HEK293 (cell line): Measurements from ENCODE around the gene EPHA6.

Experiments used
- CTCF ChIA-PET: fragments of 350-600 bp; formaldehyde crosslinking; extraction: SDS; loops from one replicate; lab custom pipeline; 2021; ENCODE audit warnings: antibody characterized with exemption; lab: Yijun Ruan, JAX
- POLR2A ChIA-PET: fragments of 300-600 bp; formaldehyde crosslinking; extraction: SDS; loops from one replicate; lab custom pipeline; 2020; ENCODE audit warnings: antibody characterized with exemption, inconsistent platforms; lab: Yijun Ruan, JAX
- H3K27ac ChIP-seq: fragments of 200-500 bp; sonication (Bioruptor generic); 2 replicates; pipeline ENCODE4 v1.5.1; 2014; ENCODE audit warnings: low read depth, low read length, control low read depth, inconsistent platforms; ENCODE audit errors: extremely low read depth
- H3K36me3 ChIP-seq, 2 experiments: fragments of 200-500 bp in 1 of 2; sonication (Bioruptor generic) in 1 of 2; 1 replicate in 1 of 2; 2 replicates in 1 of 2; pipeline ENCODE4 v1.5.1; 2014 to 2017; ENCODE audit warnings: inconsistent platforms in 2 of 2, low read length in 2 of 2; ENCODE audit not compliant: control insufficient read depth in 2 of 2, insufficient read depth in 1 of 2
- H3K4me1 ChIP-seq: fragments of 200-500 bp; sonication (Bioruptor generic); 2 replicates; pipeline ENCODE4 v1.5.1; 2014; ENCODE audit warnings: mild to moderate bottlenecking, low read length, inconsistent platforms; ENCODE audit not compliant: control insufficient read depth, insufficient read depth
- H3K4me3 ChIP-seq: 2 replicates; pipeline ENCODE4 v1.5.1; 2011; ENCODE audit warnings: low read depth, mild to moderate bottlenecking, control low read depth, low read length, moderate library complexity
- H3K9me3 ChIP-seq: fragments of 200-500 bp; sonication (Bioruptor generic); 2 replicates; pipeline ENCODE4 v1.5.1; 2014; ENCODE audit warnings: low read depth, low read length, inconsistent platforms; ENCODE audit not compliant: control insufficient read depth, insufficient read depth
- EGR2 ChIP-seq: fragments of 450-650 bp; formaldehyde crosslinking; IDR thresholded peaks from 2 replicates; pipeline ENCODE4 v1.5.1; 2016; ENCODE audit warnings: low read depth, missing biosample characterization, missing genetic modification characterization
- KLF10 ChIP-seq: fragments of 450-650 bp; IDR thresholded peaks from 2 replicates; pipeline ENCODE4 v1.5.1; 2018; ENCODE audit warnings: missing biosample characterization, mild to moderate bottlenecking, missing genetic modification characterization
- MEIS1 ChIP-seq: sonication (generic); formaldehyde crosslinking; IDR thresholded peaks from 2 replicates; pipeline ENCODE4 v1.8.1; 2022; ENCODE audit warnings: missing genetic modification reagents, mild to moderate bottlenecking, borderline replicate concordance
- OSR2 ChIP-seq: fragments of 450-650 bp; formaldehyde crosslinking; IDR thresholded peaks from 2 replicates; pipeline ENCODE4 v1.5.1; 2016; ENCODE audit warnings: missing biosample characterization, missing genetic modification characterization
- ZFP41 ChIP-seq: fragments of 450-650 bp; formaldehyde crosslinking; IDR thresholded peaks from 2 replicates; pipeline ENCODE4 v1.5.1; 2016; ENCODE audit warnings: missing biosample characterization, missing genetic modification characterization, borderline replicate concordance
- ZNF112 ChIP-seq: fragments of 450-650 bp; formaldehyde crosslinking; IDR thresholded peaks from 2 replicates; pipeline ENCODE4 v1.5.0; 2017; ENCODE audit warnings: missing biosample characterization, missing genetic modification characterization
- ZNF2 ChIP-seq: fragments of 450-650 bp; formaldehyde crosslinking; IDR thresholded peaks from 2 replicates; pipeline ENCODE4 v1.5.1; 2016; ENCODE audit warnings: missing biosample characterization, missing genetic modification characterization
- ZNF292 ChIP-seq: fragments of 450-650 bp; formaldehyde crosslinking; IDR thresholded peaks from 2 replicates; pipeline ENCODE4 v1.5.1; 2016; ENCODE audit warnings: low read depth, missing biosample characterization, missing genetic modification characterization, borderline replicate concordance
- ZNF335 ChIP-seq: fragments of 450-650 bp; formaldehyde crosslinking; conservative IDR thresholded peaks from 2 replicates; pipeline ENCODE4 v1.5.1; 2016; ENCODE audit warnings: missing biosample characterization, missing genetic modification characterization
- ZNF341 ChIP-seq: fragments of 450-650 bp; formaldehyde crosslinking; IDR thresholded peaks from 2 replicates; pipeline ENCODE4; 2016; ENCODE audit warnings: low read depth, missing biosample characterization, missing genetic modification characterization
- ZNF501 ChIP-seq: fragments of 450-650 bp; formaldehyde crosslinking; IDR thresholded peaks from 2 replicates; pipeline ENCODE4 v1.5.1; 2016; ENCODE audit warnings: missing biosample characterization, missing genetic modification characterization
- ZNF561 ChIP-seq: fragments of 450-650 bp; IDR thresholded peaks from 2 replicates; pipeline ENCODE4 v1.5.1; 2018; ENCODE audit warnings: missing biosample characterization, missing genetic modification characterization, borderline replicate concordance
- ZNF621 ChIP-seq: fragments of 450-650 bp; formaldehyde crosslinking; IDR thresholded peaks from 2 replicates; pipeline ENCODE4 v1.5.1; 2017; ENCODE audit warnings: missing biosample characterization, missing genetic modification characterization
- ZNF792 ChIP-seq: fragments of 450-650 bp; formaldehyde crosslinking; IDR thresholded peaks from 2 replicates; pipeline ENCODE4 v1.5.1; 2016; ENCODE audit warnings: missing biosample characterization, missing genetic modification characterization
- ZNF830 ChIP-seq: fragments of 450-650 bp; IDR thresholded peaks from 2 replicates; pipeline ENCODE4 v1.5.0; 2018; ENCODE audit warnings: missing biosample characterization, missing genetic modification characterization, low read depth, mild to moderate bottlenecking, moderate library complexity
- ZNF837 ChIP-seq: fragments of 450-650 bp; formaldehyde crosslinking; IDR thresholded peaks from 2 replicates; pipeline ENCODE4 v1.5.1; 2016; ENCODE audit warnings: missing biosample characterization, missing genetic modification characterization
- ZSCAN30 ChIP-seq: fragments of 450-650 bp; IDR thresholded peaks from 2 replicates; pipeline ENCODE4 v1.5.1; 2018; ENCODE audit warnings: missing biosample characterization, mild to moderate bottlenecking, missing genetic modification characterization, moderate library complexity
- ZXDB ChIP-seq: fragments of 450-650 bp; formaldehyde crosslinking; IDR thresholded peaks from 2 replicates; pipeline ENCODE4 v1.5.1; 2016; ENCODE audit warnings: missing biosample characterization, missing genetic modification characterization
- TF ChIP-seq, protein P1 (sequence below): fragments of 450-650 bp; formaldehyde crosslinking; conservative IDR thresholded peaks from 2 replicates; pipeline ENCODE4 v1.5.1; 2016; ENCODE audit warnings: low read depth, missing biosample characterization, missing genetic modification characterization
- TF ChIP-seq, protein P2 (sequence below): fragments of 450-650 bp; formaldehyde crosslinking; IDR thresholded peaks from 2 replicates; pipeline ENCODE4 v1.5.1; 2016; ENCODE audit warnings: missing biosample characterization, missing genetic modification characterization
- TF ChIP-seq, protein P3 (sequence below): fragments of 450-650 bp; formaldehyde crosslinking; IDR thresholded peaks from 2 replicates; pipeline ENCODE4 v1.5.1; 2016; ENCODE audit warnings: missing biosample characterization, missing genetic modification characterization

Gene EPHA6

DNA sequence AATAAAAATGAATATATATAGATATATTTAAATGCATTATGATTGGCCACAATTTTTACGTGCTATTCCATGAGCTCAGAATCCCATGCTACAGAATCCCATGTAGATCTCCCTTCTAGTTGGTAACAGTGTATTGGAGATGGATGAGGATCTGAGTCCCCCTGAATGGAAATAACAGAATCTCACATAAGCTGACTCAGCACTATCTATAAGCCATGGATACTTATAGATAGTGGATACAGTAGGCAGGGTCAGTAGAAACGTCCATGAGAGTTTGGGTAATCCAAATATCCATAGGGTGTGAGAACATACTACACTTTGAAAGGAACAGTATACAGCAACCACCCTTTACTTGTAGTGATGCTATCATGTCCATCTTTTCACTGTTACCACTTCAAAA lies 375.4 kb downstream of the EPHA6 start (continued):
- TF ChIP-seq ZNF621 (tag by site-specific recombination) (no peak), ZNF830 (tag by site-specific recombination) (no peak), ZNF335 (no peak), ZNF792 (tag by site-specific recombination) (no peak), ZFP41 (no peak), OSR2 (tag by site-specific recombination) (no peak)
- TF ChIP-seq, all 188 proteins: peak for 0

DNA sequence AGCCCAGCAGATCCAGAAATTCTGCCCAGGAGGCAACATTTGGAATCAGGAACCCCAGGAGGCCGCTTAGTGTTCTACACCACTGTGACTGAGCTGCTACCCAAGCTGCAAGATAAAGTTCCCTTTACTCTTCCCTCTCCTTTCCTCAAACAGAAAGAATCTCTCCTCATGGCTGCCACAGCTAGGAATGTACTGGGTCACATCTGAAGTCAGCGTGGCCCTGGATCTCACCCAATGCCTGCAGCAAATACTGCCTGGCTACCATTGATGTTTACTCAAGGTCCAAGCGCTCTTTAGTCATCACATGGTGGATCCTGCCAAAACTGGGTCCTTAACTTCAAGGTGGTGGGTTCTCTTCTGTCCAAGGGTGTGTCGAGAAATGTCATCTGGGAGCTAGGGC lies 382.7 kb downstream of the EPHA6 start:
- no peaks in the 10 kb centered on the region for H3K4me1 ChIP-seq
- ChIA-PET CTCF (no interaction called here), POLR2A (no interaction called here)
- no peaks in the 10 kb centered on the region for H3K9me3 ChIP-seq
- H3K27ac ChIP-seq = no peak overlapping the region
- H3K4me3 ChIP-seq = no peak overlapping the region
- H3K36me3 ChIP-seq = no peaks in the 10 kb centered on the region
- TF ChIP-seq, protein P1, sequence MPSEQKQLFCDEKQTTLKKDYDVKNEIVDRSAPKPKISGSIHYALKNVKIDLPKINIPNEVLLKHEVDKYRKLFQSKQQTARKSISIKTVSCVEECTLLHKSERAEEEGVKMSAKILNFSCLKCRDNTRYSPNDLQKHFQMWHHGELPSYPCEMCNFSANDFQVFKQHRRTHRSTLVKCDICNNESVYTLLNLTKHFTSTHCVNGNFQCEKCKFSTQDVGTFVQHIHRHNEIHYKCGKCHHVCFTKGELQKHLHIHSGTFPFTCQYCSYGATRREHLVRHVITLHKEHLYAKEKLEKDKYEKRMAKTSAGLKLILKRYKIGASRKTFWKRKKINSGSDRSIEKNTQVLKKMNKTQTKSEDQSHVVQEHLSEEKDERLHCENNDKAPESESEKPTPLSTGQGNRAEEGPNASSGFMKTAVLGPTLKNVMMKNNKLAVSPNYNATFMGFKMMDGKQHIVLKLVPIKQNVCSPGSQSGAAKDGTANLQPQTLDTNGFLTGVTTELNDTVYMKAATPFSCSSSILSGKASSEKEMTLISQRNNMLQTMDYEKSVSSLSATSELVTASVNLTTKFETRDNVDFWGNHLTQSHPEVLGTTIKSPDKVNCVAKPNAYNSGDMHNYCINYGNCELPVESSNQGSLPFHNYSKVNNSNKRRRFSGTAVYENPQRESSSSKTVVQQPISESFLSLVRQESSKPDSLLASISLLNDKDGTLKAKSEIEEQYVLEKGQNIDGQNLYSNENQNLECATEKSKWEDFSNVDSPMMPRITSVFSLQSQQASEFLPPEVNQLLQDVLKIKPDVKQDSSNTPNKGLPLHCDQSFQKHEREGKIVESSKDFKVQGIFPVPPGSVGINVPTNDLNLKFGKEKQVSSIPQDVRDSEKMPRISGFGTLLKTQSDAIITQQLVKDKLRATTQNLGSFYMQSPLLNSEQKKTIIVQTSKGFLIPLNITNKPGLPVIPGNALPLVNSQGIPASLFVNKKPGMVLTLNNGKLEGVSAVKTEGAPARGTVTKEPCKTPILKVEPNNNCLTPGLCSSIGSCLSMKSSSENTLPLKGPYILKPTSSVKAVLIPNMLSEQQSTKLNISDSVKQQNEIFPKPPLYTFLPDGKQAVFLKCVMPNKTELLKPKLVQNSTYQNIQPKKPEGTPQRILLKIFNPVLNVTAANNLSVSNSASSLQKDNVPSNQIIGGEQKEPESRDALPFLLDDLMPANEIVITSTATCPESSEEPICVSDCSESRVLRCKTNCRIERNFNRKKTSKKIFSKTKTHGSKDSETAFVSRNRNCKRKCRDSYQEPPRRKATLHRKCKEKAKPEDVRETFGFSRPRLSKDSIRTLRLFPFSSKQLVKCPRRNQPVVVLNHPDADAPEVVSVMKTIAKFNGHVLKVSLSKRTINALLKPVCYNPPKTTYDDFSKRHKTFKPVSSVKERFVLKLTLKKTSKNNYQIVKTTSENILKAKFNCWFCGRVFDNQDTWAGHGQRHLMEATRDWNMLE (tag by site-specific recombination) = no peak
- TF ChIP-seq ZNF837 (tag by site-specific recombination) (no peak), ZSCAN30 (no peak), ZNF292 (no peak), ZNF501 (tag by site-specific recombination) (no peak), EGR2 (tag by site-specific recombination) (no peak), ZNF561 (no peak), ZNF2 (tag by site-specific recombination) (no peak), ZNF112 (no peak), KLF10 (tag by site-specific recombination) (no peak), ZXDB (tag by site-specific recombination) (no peak), MEIS1 (CRISPR knock-in tag) (no peak), ZNF341 (no peak)
- TF ChIP-seq, protein P2, sequence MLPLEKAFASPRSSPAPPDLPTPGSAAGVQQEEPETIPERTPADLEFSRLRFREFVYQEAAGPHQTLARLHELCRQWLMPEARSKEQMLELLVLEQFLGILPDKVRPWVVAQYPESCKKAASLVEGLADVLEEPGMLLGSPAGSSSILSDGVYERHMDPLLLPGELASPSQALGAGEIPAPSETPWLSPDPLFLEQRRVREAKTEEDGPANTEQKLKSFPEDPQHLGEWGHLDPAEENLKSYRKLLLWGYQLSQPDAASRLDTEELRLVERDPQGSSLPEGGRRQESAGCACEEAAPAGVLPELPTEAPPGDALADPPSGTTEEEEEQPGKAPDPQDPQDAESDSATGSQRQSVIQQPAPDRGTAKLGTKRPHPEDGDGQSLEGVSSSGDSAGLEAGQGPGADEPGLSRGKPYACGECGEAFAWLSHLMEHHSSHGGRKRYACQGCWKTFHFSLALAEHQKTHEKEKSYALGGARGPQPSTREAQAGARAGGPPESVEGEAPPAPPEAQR (tag by site-specific recombination) = no peak
- TF ChIP-seq, protein P3, sequence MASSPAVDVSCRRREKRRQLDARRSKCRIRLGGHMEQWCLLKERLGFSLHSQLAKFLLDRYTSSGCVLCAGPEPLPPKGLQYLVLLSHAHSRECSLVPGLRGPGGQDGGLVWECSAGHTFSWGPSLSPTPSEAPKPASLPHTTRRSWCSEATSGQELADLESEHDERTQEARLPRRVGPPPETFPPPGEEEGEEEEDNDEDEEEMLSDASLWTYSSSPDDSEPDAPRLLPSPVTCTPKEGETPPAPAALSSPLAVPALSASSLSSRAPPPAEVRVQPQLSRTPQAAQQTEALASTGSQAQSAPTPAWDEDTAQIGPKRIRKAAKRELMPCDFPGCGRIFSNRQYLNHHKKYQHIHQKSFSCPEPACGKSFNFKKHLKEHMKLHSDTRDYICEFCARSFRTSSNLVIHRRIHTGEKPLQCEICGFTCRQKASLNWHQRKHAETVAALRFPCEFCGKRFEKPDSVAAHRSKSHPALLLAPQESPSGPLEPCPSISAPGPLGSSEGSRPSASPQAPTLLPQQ = no peak
- TF ChIP-seq, all 188 proteins: peak for 0
